ENCODE results near the gene EEIG2. TPM values are rescaled to one million over a fixed set of nuclear protein-coding genes. Genes with fewer than 3 reads are reported as not detected.
"Not testable (repeated sequence)": the region's sequence is repeated elsewhere in the genome, so short reads cannot be mapped to it uniquely, and the experiment has no call there.

EEIG2 gene
- 1 to 10 TPM; 7.8 to 7.9 TPM for total RNA-seq

- H3K27ac Mint-ChIP-seq = peak within 1 kb of the TSS; percentile 84
These were observed at the start of gene EEIG2 for GRCh38 chr1:108559215-108560186. Gene EEIG2 (plus strand): TSS chr1:108560100. CDS start chr1:108560429, 329 bp downstream.

GRCh38 chr1:108511764-108512163 lies 48.1 kb upstream of the EEIG2 start:
- H3K36me3 Mint-ChIP-seq = no peaks in the 10 kb centered on the region
- no peak overlapping the region for H3K27ac Mint-ChIP-seq
- H3K27me3 Mint-ChIP-seq = peaks cover 31% of the 10 kb centered on the region
- DNase-seq = no peak
- no peaks in the 10 kb centered on the region for H3K4me1 Mint-ChIP-seq
- H3K9me3 Mint-ChIP-seq = no peaks in the 10 kb centered on the region
- no peak overlapping the region for H3K4me3 Mint-ChIP-seq

More at GRCh38 chr1:108559215-108560186, at the start of gene EEIG2:
- no peaks in the 10 kb centered on the region for H3K27me3 Mint-ChIP-seq
- peak within 1 kb of the TSS; percentile 83 for H3K4me3 Mint-ChIP-seq
- DNase-seq = peak; percentile 92
- H3K9me3 Mint-ChIP-seq = no peaks in the 10 kb centered on the region
- peaks cover 29% of the 10 kb centered on the region for H3K4me1 Mint-ChIP-seq
- no peaks in the 10 kb centered on the region for H3K36me3 Mint-ChIP-seq

- no peak overlapping the region for H3K27ac Mint-ChIP-seq
- DNase-seq = no peak
- no peaks in the 10 kb centered on the region for H3K36me3 Mint-ChIP-seq
- H3K27me3 Mint-ChIP-seq = peaks cover 31% of the 10 kb centered on the region
- no peaks in the 10 kb centered on the region for H3K4me1 Mint-ChIP-seq
- H3K9me3 Mint-ChIP-seq = no peaks in the 10 kb centered on the region
- H3K4me3 Mint-ChIP-seq = no peak overlapping the region
These were observed 47.5 kb upstream of the EEIG2 start for GRCh38 chr1:108512239-108513043.

GRCh38 chr1:108513044-108513415 lies 46.9 kb upstream of the EEIG2 start:
- H3K4me3 Mint-ChIP-seq = no peak overlapping the region
- no peak overlapping the region for H3K27ac Mint-ChIP-seq
- H3K4me1 Mint-ChIP-seq = no peaks in the 10 kb centered on the region
- H3K9me3 Mint-ChIP-seq = no peaks in the 10 kb centered on the region
- no peak for DNase-seq
- H3K27me3 Mint-ChIP-seq = peaks cover 25% of the 10 kb centered on the region
- H3K36me3 Mint-ChIP-seq = no peaks in the 10 kb centered on the region

GRCh38 chr1:108513914-108514313 lies 46.0 kb upstream of the EEIG2 start:
- DNase-seq, H3K4me3 Mint-ChIP-seq, H3K27ac Mint-ChIP-seq, H3K4me1 Mint-ChIP-seq, H3K9me3 Mint-ChIP-seq, H3K36me3 Mint-ChIP-seq: not testable (repeated sequence)
- peaks cover 19% of the 10 kb centered on the region for H3K27me3 Mint-ChIP-seq

GRCh38 chr1:108517301-108517897 lies 42.5 kb upstream of the EEIG2 start:
- not testable (repeated sequence) for H3K27me3 Mint-ChIP-seq, H3K4me1 Mint-ChIP-seq, DNase-seq, H3K9me3 Mint-ChIP-seq, H3K27ac Mint-ChIP-seq, H3K4me3 Mint-ChIP-seq, H3K36me3 Mint-ChIP-seq

GRCh38 chr1:108521990-108522393 lies 37.9 kb upstream of the EEIG2 start:
- Mint-ChIP-seq H3K36me3 (no peaks in the 10 kb centered on the region), H3K27ac (no peak overlapping the region), H3K4me1 (no peaks in the 10 kb centered on the region), H3K27me3 (peaks cover 3% of the 10 kb centered on the region), H3K4me3 (no peak overlapping the region), H3K9me3 (peaks cover 7% of the 10 kb centered on the region)
- no peak for DNase-seq

GRCh38 chr1:108523829-108524228 lies 36.1 kb upstream of the EEIG2 start:
- no peak overlapping the region for H3K27ac Mint-ChIP-seq
- H3K4me1 Mint-ChIP-seq = no peaks in the 10 kb centered on the region
- no peaks in the 10 kb centered on the region for H3K36me3 Mint-ChIP-seq
- no peak for DNase-seq
- H3K9me3 Mint-ChIP-seq = peaks cover 7% of the 10 kb centered on the region
- no peak overlapping the region for H3K4me3 Mint-ChIP-seq
- peaks cover 3% of the 10 kb centered on the region for H3K27me3 Mint-ChIP-seq

- DNase-seq = no peak
- no peak overlapping the region for H3K27ac Mint-ChIP-seq
- no peaks in the 10 kb centered on the region for H3K27me3 Mint-ChIP-seq
- H3K9me3 Mint-ChIP-seq = peaks cover 7% of the 10 kb centered on the region
- H3K4me3 Mint-ChIP-seq = no peak overlapping the region
- H3K36me3 Mint-ChIP-seq = no peaks in the 10 kb centered on the region
- no peaks in the 10 kb centered on the region for H3K4me1 Mint-ChIP-seq
These were observed 35.2 kb upstream of the EEIG2 start for GRCh38 chr1:108524676-108525075.

GRCh38 chr1:108527135-108527534 lies 32.8 kb upstream of the EEIG2 start:
- H3K9me3 Mint-ChIP-seq = peaks cover 7% of the 10 kb centered on the region
- H3K27ac Mint-ChIP-seq = no peak overlapping the region
- no peaks in the 10 kb centered on the region for H3K27me3 Mint-ChIP-seq
- no peaks in the 10 kb centered on the region for H3K4me1 Mint-ChIP-seq
- no peak overlapping the region for H3K4me3 Mint-ChIP-seq
- no peak for DNase-seq
- no peaks in the 10 kb centered on the region for H3K36me3 Mint-ChIP-seq

- H3K4me1 Mint-ChIP-seq = no peaks in the 10 kb centered on the region
These were observed 32.1 kb upstream of the EEIG2 start for GRCh38 chr1:108527837-108528236.

GRCh38 chr1:108531444-108531843 lies 28.5 kb upstream of the EEIG2 start:
- no peaks in the 10 kb centered on the region for H3K9me3 Mint-ChIP-seq
- no peak for DNase-seq
- H3K27ac Mint-ChIP-seq = no peak overlapping the region
- no peaks in the 10 kb centered on the region for H3K36me3 Mint-ChIP-seq
- no peaks in the 10 kb centered on the region for H3K27me3 Mint-ChIP-seq
- peaks cover 6% of the 10 kb centered on the region for H3K4me1 Mint-ChIP-seq
- no peak overlapping the region for H3K4me3 Mint-ChIP-seq

More at GRCh38 chr1:108527837-108528236, 32.1 kb upstream of the EEIG2 start:
- no peaks in the 10 kb centered on the region for H3K36me3 Mint-ChIP-seq
- no peaks in the 10 kb centered on the region for H3K27me3 Mint-ChIP-seq
- DNase-seq = no peak
- H3K27ac Mint-ChIP-seq = no peak overlapping the region
- peaks cover 7% of the 10 kb centered on the region for H3K9me3 Mint-ChIP-seq
- no peak overlapping the region for H3K4me3 Mint-ChIP-seq

GRCh38 chr1:108532730-108533129 lies 27.2 kb upstream of the EEIG2 start:
- Mint-ChIP-seq H3K9me3 (no peaks in the 10 kb centered on the region), H3K4me3 (no peak overlapping the region), H3K27me3 (no peaks in the 10 kb centered on the region), H3K27ac (no peak overlapping the region), H3K4me1 (peaks cover 6% of the 10 kb centered on the region), H3K36me3 (no peaks in the 10 kb centered on the region)
- DNase-seq = no peak

- H3K27ac Mint-ChIP-seq = no peak overlapping the region
- H3K4me1 Mint-ChIP-seq = peaks cover 9% of the 10 kb centered on the region
- H3K27me3 Mint-ChIP-seq = no peaks in the 10 kb centered on the region
- H3K4me3 Mint-ChIP-seq = no peak overlapping the region
- peaks cover 3% of the 10 kb centered on the region for H3K9me3 Mint-ChIP-seq
- H3K36me3 Mint-ChIP-seq = no peaks in the 10 kb centered on the region
- peak; percentile 37 for DNase-seq
These were observed 26.4 kb upstream of the EEIG2 start for GRCh38 chr1:108533351-108534083.

All from activated naive CD8-positive, alpha-beta T cell treated with anti-CD3 and anti-CD28 coated beads for 36 hours (primary cell).